ENCODE results near the gene KRT86. TPM values are rescaled to one million over a fixed set of nuclear protein-coding genes. Genes with fewer than 3 reads are reported as not detected.
"Not testable (repeated sequence)": the region's sequence is repeated elsewhere in the genome, so short reads cannot be mapped to it uniquely, and the experiment has no call there.

KRT86 gene
- total RNA-seq, 1 donor from 2014 or later, result not detected

GRCh38 chr12:52304941-52305411 lies 30.5 kb downstream of the KRT86 start:
- intact Hi-C loops (cut with DNase I); DNase-seq; ATAC-seq (ENCODE audit: poor library complexity): not testable (repeated sequence)

DNA sequence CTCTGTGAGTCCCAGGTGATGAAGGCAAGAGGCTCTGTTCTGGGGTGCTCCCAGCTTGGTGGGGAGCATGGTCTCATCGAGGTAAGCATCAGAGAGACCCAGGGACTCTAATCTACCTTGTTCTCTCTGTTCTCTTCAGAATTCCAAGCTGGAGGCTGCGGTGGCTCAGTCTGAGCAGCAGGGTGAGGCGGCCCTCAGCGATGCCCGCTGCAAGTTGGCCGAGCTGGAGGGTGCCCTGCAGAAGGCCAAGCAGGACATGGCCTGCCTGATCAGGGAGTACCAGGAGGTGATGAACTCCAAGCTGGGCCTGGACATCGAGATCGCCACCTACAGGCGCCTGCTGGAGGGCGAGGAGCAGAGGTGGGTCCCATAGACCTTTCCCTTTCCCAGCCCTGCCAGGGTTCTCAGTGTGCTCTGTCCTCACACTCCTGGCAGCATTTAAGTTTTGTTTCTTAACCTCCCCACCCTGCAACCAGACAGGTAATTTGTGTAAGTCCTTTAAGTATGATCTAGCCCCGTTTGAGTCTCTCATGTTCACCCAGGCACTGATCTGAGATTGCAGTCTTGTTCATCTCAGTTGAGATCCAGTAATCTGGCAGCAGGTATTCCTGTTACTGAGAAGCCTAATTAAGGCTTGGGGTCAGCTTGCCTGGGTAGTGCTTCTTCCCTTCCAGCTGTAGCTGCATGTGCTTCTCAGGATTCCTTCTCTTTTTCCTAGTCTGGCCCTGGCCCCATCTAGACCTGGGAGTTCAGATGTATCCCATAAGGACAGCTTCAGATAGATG lies 31.7 kb downstream of the KRT86 start:
- ATAC-seq (ENCODE audit: poor library complexity) (no peak), DNase-seq (no peak)
- intact Hi-C loops (cut with DNase I), result no loop called here

DNA sequence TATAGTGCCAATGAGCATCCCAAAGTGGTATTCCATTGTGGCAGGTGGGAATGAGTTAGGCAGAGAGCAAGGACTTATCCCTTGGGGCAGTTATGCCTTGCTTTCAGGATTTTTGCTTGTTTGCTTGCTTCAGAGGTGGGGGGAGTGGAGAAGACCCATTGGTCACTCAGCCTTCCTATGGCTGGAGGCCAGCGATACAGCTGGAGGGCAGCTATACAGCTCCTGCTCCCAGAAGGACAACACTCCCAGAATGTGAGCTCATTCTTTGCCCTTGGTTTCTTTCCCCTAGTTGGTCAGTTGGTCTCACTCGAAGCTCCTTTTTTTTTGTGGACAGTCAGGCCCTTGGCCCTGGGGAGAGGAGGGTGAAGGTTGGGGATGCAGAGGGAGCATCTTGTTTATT lies 32.3 kb downstream of the KRT86 start:
- intact Hi-C loops (cut with DNase I), result no loop called here
- ATAC-seq (ENCODE audit: poor library complexity) (no peak), DNase-seq (no peak)

- DNase-seq (peak; percentile 69), ATAC-seq (ENCODE audit: poor library complexity) (peak; percentile 96)
- intact Hi-C loops (cut with DNase I), result no loop called here
These were observed 33.7 kb downstream of the KRT86 start for GRCh38 chr12:52307836-52308805.

- DNase-seq (no peak), ATAC-seq (ENCODE audit: poor library complexity) (no peak)
- intact Hi-C loops (cut with DNase I), result no loop called here
These were observed 34.5 kb downstream of the KRT86 start for GRCh38 chr12:52308806-52309425.

GRCh38 chr12:52310622-52311284 lies 36.3 kb downstream of the KRT86 start:
- no peak for ATAC-seq (ENCODE audit: poor library complexity)
- intact Hi-C loops (cut with DNase I), result no loop called here
- no peak for DNase-seq

DNA sequence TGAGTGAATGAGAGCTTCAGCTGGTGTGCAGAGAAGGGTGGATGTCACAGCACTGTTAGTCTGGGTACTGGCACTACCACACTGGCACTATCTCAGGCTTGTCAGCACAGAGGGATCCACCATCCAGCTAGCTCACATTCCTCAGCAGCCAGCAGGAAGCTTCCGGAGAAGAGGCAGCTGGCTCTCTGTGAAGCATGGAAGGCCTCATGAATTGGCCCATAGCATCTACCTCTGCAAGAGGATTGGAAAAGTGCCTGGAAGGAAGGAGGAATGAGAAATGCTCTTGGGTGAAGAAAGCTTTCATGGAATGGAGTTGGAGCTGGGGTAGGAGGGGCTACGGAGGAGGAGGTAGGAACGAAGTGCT lies 36.8 kb downstream of the KRT86 start:
- intact Hi-C loops (cut with DNase I), result no loop called here
- no peak for DNase-seq
- ATAC-seq (ENCODE audit: poor library complexity), result no peak

- DNase-seq (no peak), ATAC-seq (ENCODE audit: poor library complexity) (no peak)
- intact Hi-C loops (cut with DNase I), result no loop called here
These were observed 37.6 kb downstream of the KRT86 start for GRCh38 chr12:52312086-52312485.

DNA sequence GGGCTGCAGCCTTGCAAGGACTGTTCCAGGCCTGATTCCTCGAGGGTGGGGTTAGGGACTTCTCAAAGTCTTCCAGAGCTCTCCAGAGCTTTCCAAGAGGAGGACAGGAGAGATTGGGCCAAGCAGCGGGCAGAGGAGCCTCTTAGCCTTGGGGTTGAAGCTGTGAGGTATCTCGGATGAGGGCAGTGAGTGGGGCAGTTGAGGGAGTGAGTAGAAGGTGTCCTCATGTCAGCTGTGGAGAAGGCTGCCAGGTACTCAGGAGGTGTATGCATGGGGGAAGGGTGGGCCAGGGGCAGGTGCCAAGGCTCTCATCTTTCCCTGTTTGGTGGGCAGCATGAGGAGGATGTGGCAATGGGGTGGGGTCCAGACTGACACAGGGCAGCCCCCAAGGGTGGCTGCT lies 39.0 kb downstream of the KRT86 start:
- ATAC-seq (ENCODE audit: poor library complexity), result no peak
- no peak for DNase-seq
- intact Hi-C loops (cut with DNase I), result no loop called here

GRCh38 chr12:52313926-52314325 lies 39.5 kb downstream of the KRT86 start:
- intact Hi-C loops (cut with DNase I), result no loop called here
- ATAC-seq (ENCODE audit: poor library complexity) (no peak), DNase-seq (no peak)

DNA sequence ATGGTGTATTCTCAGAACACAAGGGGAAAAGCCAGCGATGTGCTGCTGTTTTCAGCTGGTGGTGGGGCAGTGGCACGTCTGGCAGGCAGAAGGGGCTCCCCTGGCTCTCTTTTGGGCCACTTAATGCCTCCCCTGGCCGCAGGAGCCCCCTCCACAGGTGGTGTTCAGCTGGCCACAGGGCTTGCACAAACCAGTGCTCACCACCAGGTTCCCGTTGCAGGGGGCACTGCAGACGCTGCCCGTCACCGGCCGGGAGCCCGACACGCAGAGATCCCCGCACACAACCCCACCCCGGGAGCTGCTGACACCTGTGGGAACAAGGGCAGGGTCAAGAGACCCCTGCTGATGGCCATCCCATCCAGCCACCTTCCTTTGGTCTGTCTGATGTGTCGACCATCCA lies 40.1 kb downstream of the KRT86 start:
- DNase-seq, result no peak
- intact Hi-C loops (cut with DNase I), result no loop called here
- ATAC-seq (ENCODE audit: poor library complexity), result no peak

GRCh38 chr12:52315721-52316120 lies 41.3 kb downstream of the KRT86 start:
- DNase-seq; ATAC-seq (ENCODE audit: poor library complexity); intact Hi-C loops (cut with DNase I): not testable (repeated sequence)

GRCh38 chr12:52316290-52316689 lies 41.8 kb downstream of the KRT86 start:
- DNase-seq (no peak), ATAC-seq (ENCODE audit: poor library complexity) (no peak)
- intact Hi-C loops (cut with DNase I), result no loop called here

- no peak for ATAC-seq (ENCODE audit: poor library complexity)
- DNase-seq, result no peak
- intact Hi-C loops (cut with DNase I), result no loop called here
These were observed 42.3 kb downstream of the KRT86 start for GRCh38 chr12:52316701-52317100.

- no peak for ATAC-seq (ENCODE audit: poor library complexity)
- intact Hi-C loops (cut with DNase I), result no loop called here
- DNase-seq, result no peak
These were observed 43.1 kb downstream of the KRT86 start for GRCh38 chr12:52317468-52318052.

GRCh38 chr12:52318241-52318990 lies 44.0 kb downstream of the KRT86 start:
- ATAC-seq (ENCODE audit: poor library complexity) (no peak), DNase-seq (no peak)
- intact Hi-C loops (cut with DNase I), result no loop called here

DNA sequence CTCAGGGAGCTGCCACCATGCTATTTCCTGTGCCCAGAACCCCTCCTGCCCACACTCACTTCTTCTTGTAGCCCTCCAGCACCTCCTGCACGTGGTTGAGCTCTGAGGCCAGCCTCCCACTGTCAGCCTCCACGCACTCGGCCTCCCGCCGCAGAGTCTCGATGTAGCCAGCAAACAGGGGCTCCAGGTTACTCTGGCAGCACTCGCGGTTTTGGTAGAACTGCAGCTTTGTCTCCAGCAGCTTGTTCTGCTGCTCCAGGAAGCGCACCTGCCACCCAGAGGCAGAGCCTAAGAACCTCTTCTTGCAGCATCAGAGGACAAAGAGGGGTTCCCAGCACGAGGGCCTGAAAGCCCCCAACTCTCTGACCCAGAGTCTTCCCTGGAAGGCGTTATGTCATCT lies 44.7 kb downstream of the KRT86 start:
- DNase-seq, result no peak
- intact Hi-C loops (cut with DNase I), result no loop called here
- no peak for ATAC-seq (ENCODE audit: poor library complexity)
